ENCODE data around the gene CCDC142. TPM values are rescaled to one million over a fixed set of nuclear protein-coding genes. Genes with fewer than 3 reads are reported as not detected.

Gene CCDC142
- total RNA-seq, 1 experiment from 2014 or later: 10.7 TPM

DNA sequence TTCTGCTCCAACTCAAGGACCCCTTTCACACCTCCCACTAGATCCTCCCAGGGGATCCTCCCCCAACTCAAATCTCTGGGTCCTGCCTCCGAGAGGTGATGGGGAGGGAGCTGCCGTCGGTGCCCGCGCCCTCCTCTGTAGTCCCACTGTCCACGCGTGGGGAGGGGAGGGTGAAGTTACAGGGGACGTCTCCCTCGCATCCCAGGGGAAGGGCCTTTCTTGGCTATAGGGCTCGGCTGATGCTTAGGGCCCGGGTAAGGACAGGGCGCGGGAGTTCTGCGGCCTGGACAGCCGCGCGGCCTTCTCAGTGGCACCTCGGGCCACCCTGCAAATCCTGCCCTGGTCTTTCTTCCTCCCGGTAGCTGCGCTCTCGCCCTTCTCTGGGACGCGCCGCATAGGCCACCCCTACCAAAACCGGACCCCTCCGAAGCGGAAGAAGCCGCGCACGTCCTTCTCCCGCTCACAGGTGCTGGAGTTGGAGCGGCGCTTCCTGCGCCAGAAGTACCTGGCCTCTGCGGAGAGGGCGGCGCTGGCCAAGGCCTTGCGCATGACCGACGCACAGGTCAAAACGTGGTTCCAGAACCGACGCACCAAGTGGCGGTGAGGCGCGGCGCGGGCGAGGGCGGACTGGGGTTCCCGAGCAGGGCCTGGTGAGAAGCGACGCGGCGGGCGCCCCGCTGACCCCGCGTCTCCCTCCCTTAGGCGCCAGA lies 32.6 kb upstream of the CCDC142 start:
- DNase-seq (ENCODE audit: low read depth): no peak
- in situ Hi-C loops (cut with HindIII; ENCODE audit: low pct_unique_long_range_greater_than_20kb, low sequenced_read_pairs): no loop called here

DNA sequence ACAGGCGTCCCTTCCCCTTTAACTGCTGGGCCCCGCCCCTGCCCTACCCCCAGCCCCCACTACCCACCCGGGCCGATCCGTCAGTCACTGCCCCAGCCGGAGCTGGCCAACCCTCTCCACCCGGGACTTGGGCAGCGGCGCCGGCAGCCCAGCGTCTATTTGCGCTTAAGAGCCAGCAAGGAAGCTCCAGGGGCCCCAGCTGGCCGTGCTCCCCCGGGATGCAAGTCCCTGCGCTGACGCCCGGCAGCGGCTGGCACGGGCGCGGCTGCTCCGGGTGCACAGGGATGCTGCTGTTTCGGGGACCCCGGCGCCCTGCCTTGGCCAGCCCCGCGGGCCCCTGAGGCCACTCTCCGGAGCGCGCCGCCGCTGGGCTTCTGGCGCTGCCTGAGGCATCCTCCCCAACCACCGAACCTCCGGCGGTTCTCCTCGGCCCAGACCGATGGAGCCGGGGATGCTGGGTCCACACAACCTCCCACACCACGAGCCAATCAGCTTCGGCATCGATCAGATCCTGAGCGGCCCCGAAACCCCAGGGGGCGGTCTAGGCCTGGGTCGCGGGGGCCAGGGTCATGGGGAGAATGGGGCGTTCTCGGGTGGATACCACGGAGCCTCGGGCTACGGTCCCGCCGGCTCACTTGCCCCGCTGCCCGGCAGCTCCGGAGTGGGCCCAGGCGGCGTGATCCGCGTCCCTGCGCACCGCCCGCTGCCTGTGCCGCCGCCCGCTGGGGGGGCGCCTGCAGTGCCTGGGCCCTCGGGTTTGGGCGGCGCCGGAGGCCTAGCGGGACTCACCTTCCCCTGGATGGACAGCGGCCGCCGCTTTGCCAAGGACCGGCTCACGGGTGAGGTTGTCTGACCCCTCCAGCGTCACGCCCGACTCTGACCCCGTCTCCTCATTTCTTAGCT lies 31.8 kb upstream of the CCDC142 start, which contains the start of gene TLX2:
TSS of gene TLX2 (plus strand) at position 83 of the 903 bp plus-strand sequence. CDS start at position 440, 357 bp downstream.
- no peak for DNase-seq (ENCODE audit: low read depth)
- in situ Hi-C loops (cut with HindIII; ENCODE audit: low pct_unique_long_range_greater_than_20kb, low sequenced_read_pairs): no loop called here

DNA sequence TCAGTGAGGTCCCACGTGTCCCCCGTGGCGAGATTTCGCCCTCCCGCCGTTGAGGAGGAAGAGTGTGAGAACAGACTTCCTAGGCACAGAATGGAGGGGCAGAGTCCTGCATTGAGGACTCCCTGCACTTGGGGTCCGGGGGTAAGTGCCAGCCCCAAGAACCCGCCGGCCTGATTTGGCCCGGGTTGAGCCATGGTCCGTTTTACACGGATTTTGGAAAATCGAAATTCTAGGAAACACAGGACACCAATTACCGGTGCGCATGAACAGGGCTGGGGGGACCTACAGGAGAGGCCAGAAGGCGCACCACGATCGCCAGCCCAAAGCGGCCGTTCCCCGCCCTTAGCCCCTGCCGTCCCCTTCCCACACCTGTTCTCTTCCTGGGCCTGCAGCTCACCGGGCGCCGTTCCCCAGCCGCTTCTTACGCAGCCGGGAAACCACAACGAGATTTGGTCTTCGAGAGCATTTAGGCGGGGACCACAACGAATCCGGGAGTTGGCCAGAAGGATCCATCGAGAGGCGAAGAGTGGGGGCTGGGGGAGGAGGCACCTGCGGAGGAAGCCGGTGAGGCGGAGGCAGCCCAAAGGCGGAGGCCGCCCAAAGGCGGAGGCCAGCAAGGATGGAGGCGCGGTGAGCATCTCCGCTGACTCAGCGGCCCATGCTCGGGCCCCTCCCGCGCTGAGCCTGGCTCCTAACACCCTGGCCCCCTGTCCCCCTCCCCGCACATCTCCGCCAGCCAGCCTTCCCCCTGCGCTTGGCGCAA lies 31.0 kb upstream of the CCDC142 start:
- DNase-seq (ENCODE audit: low read depth): no peak
- in situ Hi-C loops (cut with HindIII; ENCODE audit: low pct_unique_long_range_greater_than_20kb, low sequenced_read_pairs): no loop called here

DNA sequence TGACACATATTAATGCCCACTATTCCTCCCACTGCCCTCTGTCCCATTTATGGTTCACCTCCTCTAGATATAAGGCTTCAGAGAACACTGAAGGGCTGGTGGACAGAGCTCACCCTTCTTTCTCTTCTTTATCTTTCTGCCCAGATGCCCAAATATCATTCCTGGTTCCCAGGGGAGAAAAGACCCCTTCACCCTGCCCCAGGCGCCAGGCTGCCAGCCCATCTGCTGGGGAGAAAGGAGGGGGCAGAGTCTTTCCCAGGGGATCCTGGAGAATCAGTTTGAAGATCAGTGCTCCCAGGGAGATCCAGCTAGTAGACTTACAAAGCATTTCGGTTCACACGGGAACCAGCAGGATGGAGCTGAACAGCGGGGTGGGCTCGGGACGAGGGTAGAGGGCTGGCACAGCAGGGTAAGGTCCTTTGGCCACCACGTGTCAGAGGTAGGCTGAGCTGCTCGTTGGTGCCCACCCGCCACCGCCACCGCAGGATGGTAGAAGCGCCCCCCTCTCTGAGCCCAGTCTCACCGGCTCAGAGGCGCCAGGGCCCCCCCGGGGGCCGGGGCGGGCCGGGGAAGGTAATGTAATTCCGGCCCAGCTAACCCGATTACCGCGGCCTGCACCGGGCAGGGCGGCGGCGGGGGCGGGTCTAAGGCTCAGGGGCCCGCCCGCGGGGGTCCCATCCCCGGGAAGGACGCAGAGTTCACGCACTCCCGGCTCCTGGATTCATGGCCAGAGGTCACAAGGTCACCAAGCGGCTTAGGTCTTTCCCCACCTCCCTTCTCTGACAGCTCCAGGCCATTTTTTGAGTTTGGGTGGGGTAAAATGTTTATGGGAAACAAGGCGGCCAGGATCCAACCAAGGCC lies 30.2 kb upstream of the CCDC142 start:
- in situ Hi-C loops (cut with HindIII; ENCODE audit: low pct_unique_long_range_greater_than_20kb, low sequenced_read_pairs): no loop called here
- no peak for DNase-seq (ENCODE audit: low read depth)

DNA sequence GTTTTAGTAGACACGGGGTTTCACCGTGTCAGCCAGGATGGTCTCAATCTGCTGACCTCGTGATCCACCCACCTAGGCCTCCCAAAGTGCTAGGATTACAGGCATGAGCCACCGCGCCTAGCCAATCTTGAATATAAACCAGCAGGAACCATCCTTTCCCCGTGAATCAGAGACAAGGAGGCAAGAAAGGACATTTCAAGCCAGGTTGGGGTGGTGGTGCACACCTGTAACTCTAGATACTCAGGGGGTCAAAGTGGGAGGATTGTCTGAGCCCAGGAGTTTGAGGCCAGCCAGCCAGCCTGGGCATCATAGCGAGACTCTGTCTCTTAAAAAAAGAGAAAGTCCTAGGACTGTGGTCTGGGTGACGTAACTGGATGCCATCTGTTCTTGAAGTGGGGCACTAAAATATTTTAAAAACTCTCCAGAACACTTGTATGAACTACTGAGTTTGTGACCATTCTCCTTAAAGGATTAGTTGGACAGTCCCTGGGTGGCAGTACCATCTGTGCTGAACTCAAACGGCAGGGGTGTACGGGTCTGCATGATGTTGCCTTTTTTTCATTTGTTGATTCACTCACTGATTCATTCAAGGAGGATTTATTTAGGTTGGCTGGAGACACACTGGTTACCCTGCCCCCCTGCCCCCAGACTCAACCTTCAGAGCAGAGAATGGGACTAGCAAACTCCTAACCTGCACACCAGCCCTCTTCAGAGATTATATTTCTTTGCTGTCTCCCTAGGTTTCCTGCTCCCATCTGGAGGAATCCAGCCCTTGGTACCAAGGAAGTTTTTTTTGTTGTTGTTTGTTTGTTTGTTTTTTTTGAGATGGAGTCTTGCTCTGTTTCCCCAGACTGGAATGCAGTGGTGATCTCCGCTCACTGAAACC lies 28.5 kb upstream of the CCDC142 start:
- DNase-seq (ENCODE audit: low read depth): no peak
- in situ Hi-C loops (cut with HindIII; ENCODE audit: low pct_unique_long_range_greater_than_20kb, low sequenced_read_pairs): no loop called here

DNA sequence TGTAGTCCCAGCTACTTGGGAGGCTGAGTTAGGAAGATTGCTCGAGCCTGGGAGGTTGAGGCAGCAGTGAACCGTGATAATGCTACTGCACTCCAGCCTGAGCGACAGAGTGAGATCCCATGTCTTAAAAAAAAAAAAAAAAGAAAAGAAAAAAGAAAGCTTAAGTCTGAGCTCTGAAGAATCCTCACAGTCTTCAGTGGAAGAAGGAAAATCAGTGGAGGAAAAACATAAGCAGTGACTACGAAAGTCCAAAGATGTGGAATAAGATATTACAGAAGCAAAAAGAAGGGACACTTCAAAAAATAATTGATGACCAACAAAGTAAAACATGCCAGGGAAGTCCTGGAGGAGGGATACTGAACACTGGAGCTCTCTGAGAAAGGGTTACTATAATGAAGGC lies 27.5 kb upstream of the CCDC142 start:
- in situ Hi-C loops (cut with HindIII; ENCODE audit: low pct_unique_long_range_greater_than_20kb, low sequenced_read_pairs): no loop called here
- no peak for DNase-seq (ENCODE audit: low read depth)

DNA sequence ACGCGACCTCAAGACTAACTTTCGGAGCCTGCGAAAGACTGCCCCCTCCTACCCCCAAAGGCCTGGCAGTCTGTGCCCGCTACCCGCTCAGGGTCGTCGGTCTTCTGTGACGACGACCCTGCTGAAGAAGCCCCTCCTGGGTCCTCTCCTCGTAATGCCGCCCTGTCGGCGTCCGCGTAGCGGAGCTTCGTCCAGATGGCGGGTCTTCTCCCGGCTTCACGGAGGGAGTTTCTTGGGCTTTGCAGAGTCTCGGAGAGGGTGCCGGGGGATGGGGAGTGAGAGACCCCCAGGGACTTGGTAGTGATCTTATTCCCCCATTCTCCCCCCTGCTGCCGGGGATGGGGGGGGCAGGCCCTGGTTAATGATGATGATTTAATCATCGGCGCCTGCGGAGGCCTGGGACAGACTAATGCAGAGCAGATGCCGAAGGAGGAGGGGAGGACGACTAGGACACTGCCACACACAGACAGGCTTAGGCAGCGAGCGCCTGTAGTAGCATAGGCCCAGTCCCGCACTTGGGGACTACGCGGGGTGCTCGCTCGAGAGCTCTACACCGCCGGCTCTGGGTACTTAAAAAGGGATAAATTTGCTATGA lies 25.2 kb upstream of the CCDC142 start:
- peak; percentile 54 for DNase-seq (ENCODE audit: low read depth)
- in situ Hi-C loops (cut with HindIII; ENCODE audit: low pct_unique_long_range_greater_than_20kb, low sequenced_read_pairs): no loop called here

DNA sequence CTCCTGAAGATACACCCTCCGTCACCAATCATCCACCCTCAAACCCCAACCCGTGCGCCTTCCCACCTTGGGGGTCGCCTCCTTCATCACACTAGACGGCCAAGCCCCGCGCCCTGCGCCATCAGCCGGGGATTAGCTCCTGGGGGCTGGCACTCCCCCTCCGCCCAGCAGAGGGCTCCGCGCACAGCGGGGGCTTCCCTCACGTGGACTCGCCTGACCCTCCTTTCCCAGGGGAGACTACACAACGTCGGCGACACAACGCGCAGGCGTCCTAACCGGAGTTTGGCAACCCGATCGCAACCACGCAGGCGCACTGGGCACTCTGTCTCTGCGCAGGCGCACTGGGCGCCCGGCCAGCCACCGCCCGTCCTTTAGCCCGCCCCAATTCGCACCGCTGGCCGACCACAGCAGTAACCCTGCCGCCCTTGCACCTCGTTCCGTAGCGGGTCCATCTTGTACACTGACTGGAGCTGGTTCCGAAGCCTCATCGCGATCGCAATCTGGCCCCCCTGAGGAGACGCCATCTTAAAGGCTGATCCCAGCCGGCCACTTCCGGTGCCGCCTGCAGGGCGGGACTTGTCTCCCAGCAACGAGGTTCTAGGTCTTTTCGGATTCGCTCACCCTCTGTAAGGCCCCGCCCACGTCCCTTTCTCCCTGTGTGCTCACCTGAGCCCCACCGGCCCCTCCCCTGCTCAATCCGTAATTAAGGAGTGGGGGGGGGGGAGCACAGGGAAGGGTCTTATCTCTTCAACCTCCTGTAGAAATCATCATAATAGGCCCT lies 24.5 kb upstream of the CCDC142 start, which contains the start of gene PCGF1:
TSS of gene PCGF1 (minus strand) at position 551 of the 781 bp plus-strand sequence. CDS start at position 524, 27 bp downstream.
- in situ Hi-C loops (cut with HindIII; ENCODE audit: low pct_unique_long_range_greater_than_20kb, low sequenced_read_pairs): no loop called here

DNA sequence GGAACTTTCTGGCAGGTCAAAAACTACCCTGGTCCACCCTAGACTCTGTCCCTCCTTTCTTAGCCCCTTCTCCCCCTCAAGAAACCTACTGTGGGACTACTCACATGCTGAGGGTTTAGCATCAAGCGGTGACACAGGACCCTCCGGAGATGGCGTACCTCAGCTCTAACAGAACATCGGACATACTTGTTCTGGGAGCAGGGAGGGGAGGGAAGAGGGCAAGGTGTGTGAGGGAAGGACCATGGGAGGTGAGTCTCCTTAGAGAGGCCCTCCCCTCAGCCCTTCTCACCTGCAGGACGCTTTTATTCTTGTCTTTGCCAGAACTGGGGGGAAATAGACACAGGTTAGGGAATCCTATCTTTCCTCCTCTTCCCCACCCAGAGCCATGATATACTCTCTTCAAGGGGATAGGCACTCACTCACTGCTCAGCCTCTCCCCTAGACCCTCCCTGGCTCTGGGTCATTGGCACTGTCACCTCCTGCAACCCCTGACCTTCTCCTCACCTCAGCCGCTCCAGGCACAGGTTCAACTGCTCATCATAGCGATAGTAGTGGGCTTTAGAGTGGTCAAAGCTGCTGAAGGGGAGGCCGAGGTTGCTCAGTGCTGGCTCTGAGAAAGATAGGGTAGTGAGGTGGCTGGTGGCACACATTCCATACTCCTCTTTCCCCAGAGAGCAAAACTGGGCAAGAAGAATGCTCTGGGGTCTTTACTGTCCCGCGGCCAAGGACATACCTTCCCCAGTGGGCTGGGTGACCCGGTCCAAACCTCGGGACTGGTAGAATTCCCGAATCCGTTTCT lies 22.8 kb upstream of the CCDC142 start:
- in situ Hi-C loops (cut with HindIII; ENCODE audit: low pct_unique_long_range_greater_than_20kb, low sequenced_read_pairs): no loop called here
- no peak for DNase-seq (ENCODE audit: low read depth)

More for the DNA sequence above, 24.5 kb upstream of the CCDC142 start, which contains the start of gene PCGF1:
- DNase-seq (ENCODE audit: low read depth): peak; percentile 96

DNA sequence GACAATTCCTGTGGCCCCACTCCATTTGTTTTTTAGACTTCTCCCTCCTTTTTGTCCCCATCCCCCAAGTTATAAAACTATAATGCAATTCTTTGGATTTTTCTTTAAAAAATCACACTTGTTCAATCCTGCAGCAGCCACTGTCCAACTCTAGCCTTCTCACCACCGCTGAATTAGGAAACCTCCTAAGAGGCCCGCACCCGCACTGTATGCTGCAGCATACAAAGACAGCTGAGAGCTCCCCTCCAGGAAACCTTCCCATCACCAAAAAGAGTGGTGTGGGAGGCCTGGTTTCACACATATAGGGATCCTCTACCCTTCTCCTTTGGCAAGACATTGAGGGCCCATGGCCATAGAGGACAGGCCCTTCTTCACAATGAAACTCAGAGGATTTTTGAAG lies 21.8 kb upstream of the CCDC142 start:
- in situ Hi-C loops (cut with HindIII; ENCODE audit: low pct_unique_long_range_greater_than_20kb, low sequenced_read_pairs): no loop called here
- no peak for DNase-seq (ENCODE audit: low read depth)

DNA sequence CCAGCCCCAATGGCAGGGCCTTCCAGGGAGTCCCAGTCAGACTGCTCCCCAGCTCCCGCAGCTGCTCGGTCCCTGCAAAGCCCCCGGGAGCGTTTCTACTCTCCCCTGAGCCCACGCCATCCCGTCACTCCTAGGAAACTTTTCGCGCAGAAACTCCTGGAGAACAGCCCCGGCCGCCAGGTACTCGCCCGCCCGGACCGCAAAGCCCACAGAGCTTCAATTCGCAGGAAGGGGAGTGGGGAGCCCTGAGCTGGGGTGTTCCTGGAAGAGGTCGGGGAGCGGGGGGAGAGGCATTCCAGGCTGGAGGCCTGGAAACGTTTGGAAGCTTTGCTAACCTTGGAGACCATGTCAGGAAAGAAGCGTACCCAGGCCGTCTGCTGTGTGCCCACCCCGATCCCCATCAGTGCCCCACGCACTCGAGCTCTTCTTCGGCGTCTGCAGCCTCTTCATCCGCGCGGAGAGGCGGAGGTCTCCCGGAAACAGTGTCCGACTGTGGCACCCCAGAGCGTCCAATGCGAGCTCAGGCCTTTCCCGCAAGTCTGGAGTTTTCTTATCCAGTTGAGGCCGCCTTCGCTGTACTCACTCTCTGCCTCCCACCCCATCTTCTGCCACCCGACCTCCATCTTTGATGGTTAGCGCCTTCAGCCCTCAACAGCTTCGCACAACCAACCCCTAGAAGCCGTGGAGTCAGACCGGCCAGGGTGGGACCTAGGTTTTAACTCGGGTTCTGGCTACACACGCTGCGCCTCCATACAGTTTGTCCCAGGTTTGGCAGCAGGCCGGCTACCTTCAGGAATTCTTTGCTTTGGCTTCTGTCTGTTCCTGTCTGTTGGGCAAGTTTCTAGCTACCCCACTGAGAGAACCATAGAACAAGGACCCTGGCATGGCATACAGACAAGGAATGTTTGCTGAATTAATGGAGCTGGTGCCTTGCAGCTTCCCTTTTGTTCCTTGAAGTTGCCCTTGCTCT lies 21.0 kb upstream of the CCDC142 start:
- in situ Hi-C loops (cut with HindIII; ENCODE audit: low pct_unique_long_range_greater_than_20kb, low sequenced_read_pairs): no loop called here

DNA sequence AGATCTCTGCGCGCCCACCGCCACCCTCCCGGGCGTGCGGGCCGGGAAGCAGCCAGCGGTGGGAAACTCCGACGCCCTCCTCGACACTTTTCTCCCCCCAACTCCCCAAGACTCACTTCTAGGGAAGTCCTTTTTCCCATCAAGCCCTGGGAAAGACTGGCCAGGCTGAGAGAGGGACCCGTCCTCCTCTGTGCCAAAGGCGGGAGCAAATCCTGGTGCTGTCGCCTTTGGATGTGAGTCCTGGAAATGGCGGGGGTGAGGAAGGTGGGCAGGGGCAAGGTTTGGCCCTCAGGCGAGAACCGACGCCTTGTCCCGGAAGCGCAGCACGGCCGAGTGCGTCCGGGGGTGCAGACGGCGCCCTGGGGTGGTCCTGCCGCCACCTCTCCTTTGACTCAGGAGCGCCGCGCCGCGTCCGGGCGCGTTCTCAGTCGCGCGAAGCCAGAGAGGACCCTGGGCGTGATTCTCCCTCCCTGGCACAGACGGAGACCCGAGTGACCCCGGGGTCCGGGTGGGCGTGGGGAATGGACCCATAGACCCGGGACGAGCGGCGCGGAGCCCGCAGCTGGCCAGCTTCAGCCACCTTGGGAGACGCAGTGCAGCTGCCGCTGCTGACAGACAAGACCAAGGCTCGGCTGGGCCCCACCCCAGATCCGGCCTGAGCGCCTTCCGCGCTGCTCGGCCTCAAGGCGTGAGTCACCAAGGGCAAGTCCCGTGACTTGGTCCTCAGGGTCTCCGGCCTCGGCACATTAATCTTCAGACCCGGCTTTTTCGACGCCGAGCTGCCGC lies 20.1 kb upstream of the CCDC142 start:
- in situ Hi-C loops (cut with HindIII; ENCODE audit: low pct_unique_long_range_greater_than_20kb, low sequenced_read_pairs): no loop called here
- peak; percentile 78 for DNase-seq (ENCODE audit: low read depth)

More for the DNA sequence above, 21.0 kb upstream of the CCDC142 start:
- DNase-seq (ENCODE audit: low read depth): no peak

DNA sequence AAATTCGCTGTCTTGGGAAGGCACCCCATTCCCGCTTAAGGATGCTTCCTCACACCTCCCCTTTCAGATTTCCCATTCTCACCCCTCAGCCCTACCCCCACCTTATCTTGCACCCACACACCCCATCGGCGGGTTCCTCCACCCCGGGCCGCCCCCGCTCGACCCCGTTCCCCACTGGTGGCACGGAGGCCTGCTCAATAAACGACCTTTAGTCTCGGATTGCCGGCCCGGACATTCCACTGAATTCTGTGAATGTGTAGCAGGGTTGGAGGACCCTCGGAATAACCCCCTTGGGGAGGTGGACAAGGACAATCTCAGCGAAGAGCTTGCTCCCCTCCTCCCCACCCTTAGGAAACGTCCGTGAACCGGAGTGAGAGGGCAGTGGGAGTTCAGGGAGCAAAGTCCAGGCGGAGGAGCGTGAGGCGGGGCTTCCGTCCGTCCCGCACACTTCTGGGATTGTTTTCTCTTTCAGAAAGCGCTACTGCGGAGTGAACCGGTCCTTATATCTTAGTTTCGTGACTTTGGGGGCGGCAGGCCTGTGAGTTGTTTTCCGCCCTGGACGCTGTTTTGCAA lies 19.4 kb upstream of the CCDC142 start:
- DNase-seq (ENCODE audit: low read depth): no peak
- in situ Hi-C loops (cut with HindIII; ENCODE audit: low pct_unique_long_range_greater_than_20kb, low sequenced_read_pairs): no loop called here

Measured in Caki2 (cell line).